PC-3 (cell line): ENCODE results near the gene CNTNAP5.

Source experiments
- CTCF ChIP-seq: fragments of 300-600 bp; sonication (generic); conservative IDR thresholded peaks from 2 replicates; pipeline ENCODE4 v1.5.1; 2017; ENCODE audit warnings: antibody characterized with exemption, low read depth, mild to moderate bottlenecking, low read length
- EZH2phosphoT487 ChIP-seq: fragments of 300-600 bp; sonication (generic); IDR thresholded peaks from 2 replicates; pipeline ENCODE4 v1.6.1; 2018; ENCODE audit warnings: mild to moderate bottlenecking, antibody characterized with exemption, low read length, borderline replicate concordance

DNA sequence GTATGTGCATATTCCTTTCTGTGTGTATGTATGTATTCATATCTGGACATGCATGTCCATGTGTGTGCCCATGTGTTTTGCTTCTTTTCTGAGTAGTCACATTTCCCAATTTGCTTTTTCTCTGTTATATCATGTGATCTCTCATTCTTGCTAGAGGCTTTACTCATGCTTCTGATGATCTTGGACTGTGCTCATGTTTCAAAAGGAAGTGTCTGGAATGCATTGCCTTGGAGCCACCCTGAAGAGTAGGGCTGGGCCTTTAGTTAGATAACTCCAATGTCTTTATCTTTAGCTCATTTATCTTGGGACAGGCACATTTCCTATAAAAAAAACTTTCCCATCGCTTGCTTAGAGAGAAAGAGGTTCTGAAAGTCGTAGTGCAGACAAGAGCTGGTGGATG, 859.2 kb downstream of the CNTNAP5 start:
- no peak for TF ChIP-seq EZH2phosphoT487
- TF ChIP-seq CTCF = no peak
